Fibroblast of peridontal ligament (primary cell): ENCODE data around the gene MYH10.

Experiments
- DNase-seq: peaks from one replicate; pipeline ENCODE4 v3.0.0-alpha.2; 2010; ENCODE audit errors: extremely low read depth

The MYH10 gene

DNA sequence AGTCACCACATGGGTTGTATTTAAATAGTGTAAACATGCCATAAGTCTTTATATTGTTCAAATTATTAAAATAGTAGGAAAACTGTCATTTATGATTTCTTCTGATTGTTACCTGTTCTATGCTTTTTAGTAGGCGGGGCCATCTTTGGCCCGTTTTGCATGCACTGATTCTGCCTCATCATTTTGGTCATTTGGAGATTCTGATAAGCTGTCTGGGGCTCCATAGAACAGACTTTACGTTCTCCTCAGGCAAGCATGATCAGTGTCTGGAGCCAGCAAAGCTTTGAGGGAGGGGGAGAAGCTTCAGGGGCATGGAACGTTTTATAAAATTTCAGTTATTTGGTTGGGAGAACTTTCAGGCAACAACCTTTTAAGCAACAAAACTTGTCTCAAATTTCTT lies 186.0 kb downstream of the MYH10 start:
- DNase-seq, result no peak

DNA sequence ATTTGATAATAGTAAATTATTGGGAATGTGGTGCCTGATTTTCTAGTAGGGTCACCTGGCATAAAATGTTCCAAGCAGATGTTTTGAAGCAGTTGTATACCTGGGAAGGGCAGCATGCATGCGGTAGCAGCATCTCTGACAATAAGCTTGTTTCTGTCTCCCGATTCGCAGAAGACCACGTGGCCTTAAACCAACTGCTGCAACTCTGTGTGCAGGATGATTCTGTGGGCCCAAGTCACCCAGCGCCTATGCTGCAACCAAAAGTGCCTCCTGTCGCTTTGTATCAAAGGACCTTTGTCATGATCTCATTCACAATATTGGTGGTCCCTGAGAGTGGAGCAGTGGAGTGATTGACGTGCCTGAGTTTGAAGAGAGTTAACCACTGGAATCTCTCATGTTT lies 186.8 kb downstream of the MYH10 start:
- DNase-seq, result no peak

DNA sequence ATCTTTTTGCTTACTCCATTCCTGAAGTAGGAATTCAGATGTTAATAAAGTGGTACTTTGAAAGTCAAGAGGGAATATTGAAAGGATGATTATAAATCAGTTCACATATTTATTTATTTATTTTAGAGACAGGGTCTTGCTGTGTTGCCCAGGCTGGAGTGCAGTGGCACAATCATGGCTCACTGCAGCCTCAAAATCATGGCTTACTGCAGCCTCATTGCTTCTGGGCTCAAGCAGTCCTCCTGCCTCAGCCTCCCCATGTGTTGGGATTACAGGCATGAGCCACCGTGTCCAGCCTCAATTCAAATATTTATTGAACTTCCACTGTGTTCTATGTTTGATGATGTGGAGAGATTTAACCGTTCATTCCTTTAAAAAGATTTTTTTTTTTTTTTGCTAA lies 188.2 kb downstream of the MYH10 start:
- DNase-seq, result no peak

DNA sequence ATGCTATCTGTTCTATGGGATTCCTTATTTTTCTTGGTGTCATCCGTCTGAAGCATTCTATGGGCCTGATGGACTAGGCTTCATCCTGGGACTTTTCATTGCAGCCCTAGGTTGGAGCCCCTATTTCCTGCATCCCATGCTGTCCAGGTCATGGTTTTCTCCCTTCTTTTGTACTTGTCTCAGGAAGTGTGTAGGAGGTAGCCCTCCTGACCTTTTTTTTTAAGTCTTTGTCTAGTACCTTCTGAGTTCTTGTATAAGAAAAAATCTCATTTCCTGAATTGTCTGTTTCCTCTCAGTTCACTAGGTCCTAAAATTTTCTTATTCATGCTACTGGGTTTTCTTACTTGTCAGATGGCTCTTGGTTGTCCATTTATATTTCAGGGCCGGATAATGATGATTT lies 188.8 kb downstream of the MYH10 start:
- no peak for DNase-seq

DNA sequence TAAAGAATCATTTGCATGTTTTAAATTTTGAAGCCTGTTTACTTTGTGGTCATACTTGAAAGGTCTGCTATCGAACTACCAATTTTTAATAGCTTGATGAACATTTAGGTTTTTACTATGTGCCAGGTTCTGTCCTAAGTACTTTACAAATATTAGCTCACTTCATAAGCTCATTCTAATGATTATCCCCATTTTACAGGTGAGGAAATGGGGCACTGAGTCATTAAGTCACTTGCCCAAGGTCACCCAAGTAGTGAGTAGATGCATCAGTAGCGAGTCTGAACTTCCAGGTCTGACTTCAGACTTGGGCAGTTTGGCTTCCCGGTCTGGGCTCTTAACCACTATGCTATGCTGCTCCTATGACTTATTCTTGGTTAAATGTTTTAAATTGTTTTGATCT lies 190.8 kb downstream of the MYH10 start:
- no peak for DNase-seq

DNA sequence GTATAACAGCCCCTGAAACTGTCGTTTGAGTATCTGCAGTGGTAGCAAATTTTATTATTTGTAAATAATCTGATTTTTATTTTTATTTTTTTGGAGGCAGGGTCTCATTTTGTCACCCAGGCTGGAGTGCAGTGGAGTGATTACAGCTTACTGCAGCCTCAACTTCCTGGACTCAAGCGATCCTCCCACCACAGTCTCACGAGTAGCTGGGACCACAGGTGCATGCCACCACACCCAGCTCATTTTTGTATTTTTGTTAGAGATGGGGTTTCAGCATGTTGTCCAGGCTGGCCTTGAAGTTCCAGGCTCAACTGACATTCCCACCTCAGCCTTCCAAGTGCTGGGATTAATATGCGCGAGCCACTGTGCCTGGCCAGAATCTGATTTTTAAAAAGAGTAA lies 192.1 kb downstream of the MYH10 start:
- DNase-seq, result no peak

DNA sequence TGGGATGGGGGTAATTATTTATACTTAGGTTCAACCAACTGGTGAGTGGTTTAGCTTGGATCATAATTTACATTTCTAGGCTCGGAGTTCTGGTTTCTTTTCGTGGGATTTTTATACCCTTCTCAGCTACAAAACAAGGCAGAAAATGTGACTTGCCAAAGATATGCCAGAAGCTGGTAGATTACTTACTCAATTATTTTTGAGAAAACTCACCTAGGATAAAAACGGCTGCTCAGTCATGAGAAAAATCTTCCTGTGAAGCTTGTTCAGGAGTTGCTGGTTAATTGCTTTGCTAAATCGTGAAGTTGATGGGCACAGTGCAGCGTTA lies 193.7 kb downstream of the MYH10 start:
- DNase-seq, result peak; percentile 29

DNA sequence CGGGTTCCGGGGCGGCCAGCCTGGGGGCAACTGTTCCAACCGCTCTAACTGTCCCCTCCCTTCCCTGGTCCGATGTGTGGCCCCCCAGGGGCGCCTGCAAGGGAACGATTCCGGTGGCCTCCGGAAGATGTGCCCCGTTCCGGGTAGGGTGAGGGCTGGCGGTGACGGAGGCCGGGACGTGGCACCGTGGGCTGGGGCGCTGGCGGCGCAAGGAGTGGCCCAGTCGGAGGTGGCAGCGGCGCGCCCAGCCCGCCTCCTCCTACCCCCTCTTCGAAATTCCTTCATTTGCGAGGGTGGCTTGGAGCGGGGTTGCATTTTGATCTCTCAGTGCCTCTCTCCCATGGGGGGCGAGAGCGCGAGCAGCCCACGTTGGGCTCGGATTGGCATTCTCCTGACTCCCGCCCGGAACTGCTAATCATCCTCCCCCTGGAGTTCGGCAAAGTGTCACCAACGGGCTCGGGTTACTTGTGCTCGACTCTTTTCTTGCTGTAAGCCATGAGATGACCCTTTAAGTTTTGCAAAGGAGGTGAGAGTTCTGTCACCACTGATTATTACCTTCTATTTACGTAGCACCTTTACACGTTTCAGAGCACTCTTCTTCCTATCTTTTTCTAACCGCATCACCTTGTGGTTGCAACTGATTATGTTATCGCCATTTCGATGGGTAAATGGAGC lies 194.2 kb downstream of the MYH10 start:
- DNase-seq, result peak; percentile 57

DNA sequence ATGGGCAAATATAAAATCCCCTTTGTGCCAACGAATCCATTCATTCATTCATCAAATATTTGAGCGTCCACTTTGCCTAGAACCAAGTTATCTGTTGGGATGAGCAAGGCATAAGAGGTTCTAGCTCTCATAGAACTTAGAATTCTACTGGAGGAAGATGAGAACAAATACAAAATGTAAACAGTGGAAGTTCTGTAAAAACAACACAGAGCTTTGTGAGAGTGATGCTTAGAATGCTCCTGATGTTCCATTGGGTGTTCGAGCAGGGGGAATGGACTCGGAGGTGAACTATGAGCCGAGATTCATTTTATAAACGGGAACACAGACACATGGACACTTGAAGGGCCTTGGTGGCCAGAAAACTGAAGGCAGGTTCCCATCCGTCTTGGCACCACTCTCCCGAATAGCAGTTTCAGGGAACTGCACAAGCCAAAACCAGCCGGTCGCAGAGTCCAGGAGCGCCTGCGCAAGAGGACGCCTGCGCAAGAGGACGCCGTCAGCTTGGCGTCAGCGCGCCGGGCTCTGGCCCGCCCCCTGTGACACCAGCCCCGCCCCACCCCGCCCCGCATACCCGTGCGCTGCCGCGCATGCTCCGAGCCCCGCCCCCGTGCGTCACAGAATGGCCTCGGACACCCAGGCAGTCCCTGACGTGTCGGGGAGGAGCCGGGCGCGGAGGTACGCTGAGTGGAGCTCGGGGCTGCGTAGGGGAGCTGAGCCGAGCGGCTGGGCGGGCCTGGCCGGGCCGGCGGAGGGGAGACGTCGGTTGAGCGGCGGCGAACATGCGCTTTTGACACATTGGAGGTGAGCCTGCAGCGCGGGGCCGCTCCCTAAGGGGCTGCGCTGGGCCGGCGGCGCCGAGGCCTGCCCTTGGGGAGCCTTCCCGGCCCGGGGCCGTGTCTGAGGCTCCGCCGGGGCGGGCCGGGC lies 195.0 kb downstream of the MYH10 start, which contains the start of gene NDEL1:
NDEL1 (plus strand) TSS at position 640 of the 924 bp plus-strand sequence. CDS start 8,388 bp downstream, outside the sequence.
- peak; percentile 96 for DNase-seq

DNA sequence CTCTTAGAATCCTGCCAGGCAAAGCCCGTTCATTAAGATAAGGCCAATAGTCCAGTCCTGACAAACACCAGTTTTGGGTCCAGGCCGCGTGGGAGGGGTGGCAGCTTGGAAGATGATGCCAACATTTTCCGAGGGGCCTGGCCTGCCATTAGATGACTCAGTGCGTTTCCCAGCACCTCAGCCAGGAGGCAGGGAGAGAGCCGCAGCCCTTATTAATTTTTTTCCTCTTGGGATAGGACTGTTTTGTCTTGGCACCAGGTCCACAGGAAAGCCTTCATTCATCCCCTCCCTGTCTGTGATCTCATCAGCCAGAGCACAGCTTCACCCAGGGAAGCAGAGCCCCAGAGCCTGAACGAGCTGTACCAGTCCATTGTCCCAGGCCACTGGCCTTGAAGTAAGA lies 199.6 kb downstream of the MYH10 start:
- DNase-seq, result no peak

DNA sequence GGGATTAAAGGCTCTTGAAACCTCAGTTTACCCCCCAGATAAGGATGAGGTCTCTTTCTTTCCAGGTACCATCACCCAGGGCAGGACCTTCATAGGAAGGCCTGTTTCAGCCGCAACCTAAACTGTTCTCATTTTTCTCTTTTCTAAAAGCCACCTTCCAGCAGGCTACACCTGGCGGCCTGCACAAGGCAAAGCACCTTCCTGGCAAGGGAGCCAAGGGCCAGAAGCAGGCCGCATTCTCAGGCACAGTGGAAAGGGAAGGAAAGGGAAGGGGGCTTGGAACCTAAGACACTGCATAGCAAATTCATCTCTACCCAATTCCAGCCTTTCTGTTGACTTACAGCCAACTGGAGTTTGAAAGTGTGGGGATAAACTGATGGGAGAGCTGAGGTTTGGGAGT lies 203.7 kb downstream of the MYH10 start:
- no peak for DNase-seq

DNA sequence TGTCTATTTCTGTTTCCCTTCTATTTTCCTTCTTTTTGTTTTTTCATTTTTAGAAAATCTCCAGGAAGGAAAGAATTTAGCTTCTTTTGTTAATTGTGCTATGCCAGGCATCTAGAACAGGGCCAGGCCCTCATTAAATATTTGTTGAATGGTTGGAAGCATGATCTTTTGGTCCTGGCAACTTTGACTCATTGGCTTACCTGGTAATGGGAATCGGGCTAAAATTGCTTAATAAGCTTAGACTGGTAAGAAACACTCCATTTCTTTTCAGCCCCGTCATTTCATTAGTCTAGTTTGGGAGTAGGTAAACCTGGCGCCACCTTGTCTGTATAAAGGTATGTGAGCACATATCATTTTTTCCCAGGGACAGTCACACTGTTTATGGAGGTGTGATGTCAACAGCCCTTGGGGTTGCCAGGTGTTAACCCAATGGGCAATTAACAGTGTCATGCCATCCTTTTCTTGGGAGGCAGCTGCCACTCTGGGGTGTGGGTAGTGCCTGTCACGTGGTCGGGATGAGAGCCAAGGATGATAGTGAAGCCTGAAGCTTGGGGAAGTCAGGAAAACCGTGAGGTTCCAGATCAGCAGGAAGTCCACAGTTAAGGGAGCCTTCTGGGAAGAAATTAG lies 204.3 kb downstream of the MYH10 start:
- no peak for DNase-seq
